ENCODE results near the gene DYNC1H1. TPM values are rescaled to one million over a fixed set of nuclear protein-coding genes. Genes with fewer than 3 reads are reported as not detected.
A peak's percentile ranks its signal among the peaks of the same experiment; 100 is the strongest.

DYNC1H1 gene
- total and polyA plus RNA-seq, 2 of the 13 experiments (the other 11 are each of a cell fraction or from before 2014, with no cell fraction given): 74.4 to 239 TPM

DNA sequence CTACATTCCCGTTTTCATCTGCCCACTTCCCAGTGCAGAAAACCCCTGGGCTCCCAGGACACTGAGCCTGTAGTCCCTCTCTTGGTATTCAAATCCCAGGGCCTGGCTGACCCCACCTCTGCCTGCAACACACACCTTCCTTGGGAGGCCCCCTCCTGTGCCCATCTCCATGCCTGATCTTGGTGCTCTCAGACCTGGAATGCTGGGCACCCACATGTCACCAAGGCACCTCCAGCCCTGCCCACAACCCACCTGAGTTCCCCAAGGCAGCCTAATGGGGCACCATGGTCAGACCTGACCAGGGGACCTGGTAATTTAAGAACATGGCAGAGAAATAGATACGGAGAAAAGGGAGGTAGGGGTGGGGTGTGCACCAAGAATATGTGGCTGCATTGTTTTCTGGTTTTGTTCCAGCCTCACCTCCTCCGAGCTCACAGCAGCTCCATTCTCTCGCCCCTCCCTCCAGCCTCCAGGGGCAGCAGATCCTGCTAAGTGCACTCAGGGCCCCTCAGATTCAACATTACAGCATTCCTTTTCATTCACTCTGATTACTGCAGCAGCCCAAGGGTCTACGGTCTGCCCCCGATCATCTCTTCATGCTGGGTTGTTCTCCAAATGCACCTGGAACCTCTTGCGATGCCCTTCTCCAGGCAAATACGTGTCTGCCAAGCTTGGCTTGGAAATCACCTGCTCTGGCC, 131.6 kb downstream of the DYNC1H1 start:
- Histone ChIP-seq H3K79me2 (ENCODE audit: insufficient read depth, low read length) (no peaks in the 10 kb centered on the region), H2AFZ (ENCODE audit: low read length) (no peak overlapping the region), H3K27me3 (ENCODE audit: control insufficient read depth in 1 of 2, insufficient read depth in 2 of 2, low read length in 2 of 2) (peaks cover 2 to 25% of the 10 kb centered on the region in 2 experiments; a peak in 3 of 5 replicates), H3K9me3 (ENCODE audit: low read length) (no peaks in the 10 kb centered on the region), H3K27ac (ENCODE audit: extremely low read length, insufficient read depth, low read length) (no peak overlapping the region), H3K4me1 (ENCODE audit: insufficient read depth, low read length) (peaks cover 37% of the 10 kb centered on the region), H3K4me3 (replicated peaks in 1 of 3; ENCODE audit: insufficient read depth in 1 of 3, low read depth in 2 of 3, low read length in 3 of 3) (peak overlapping the region in 1 of 3 experiments; percentile 20; a peak in 1 of 6 replicates), H3K9ac (ENCODE audit: insufficient read depth, low read depth, low read length) (no peak overlapping the region), H3K36me3 (replicated peaks in 1 of 2; ENCODE audit: control insufficient read depth in 1 of 2, insufficient read depth in 2 of 2, low read length in 2 of 2) (no peaks in the 10 kb centered on the region), H3K4me2 (ENCODE audit: low read depth, low read length) (peak overlapping the region; percentile 62), H4K20me1 (ENCODE audit: insufficient read depth, low read length) (no peaks in the 10 kb centered on the region)
- FAIRE-seq: no peak
- WGBS (ENCODE audit: low lambda C conversion rate): 42% methylated on average over 8 of the region's 8 CpGs
- ATAC-seq: peak; percentile 65
- ChIA-PET POLR2A (interaction anchor here (1.2 to 2.3 kb wide), 3 partner anchors 11 to 40 kb away, joined by 5 to 9 read pairs (median 6); no protein-coding TSS in a partner anchor), CTCF (ENCODE audit: low intra/inter-chr PET ratio, low total read pairs) (interaction anchor here (2.0 to 3.1 kb wide), 3 partner anchors 33 to 135 kb away, joined by 14 to 22 read pairs (median 18); no protein-coding TSS in a partner anchor)
- DNase-seq (ENCODE audit: low spot score): no peak
- intact Hi-C loops (cut with micrococcal nuclease; ENCODE audit: unreplicated experiment): loop anchor here (1.0 to 5.0 kb wide), 5 partner anchors 33 to 389 kb away; no protein-coding TSS in a partner anchor
- in situ Hi-C loops (cut with HindIII; ENCODE audit: extremely low pct_ligation_motif_present, low pct_unique_long_range_greater_than_20kb): loop anchor here (5.0 to 25.0 kb wide), 3 partner anchors 34 to 384 kb away; partner anchors contain the start of gene DYNC1H1
- TF ChIP-seq BORCS8-MEF2B (CRISPR knock-in tag; IDR thresholded peaks at IDR 0.05) (0 out of 2 replicates have a peak, but pooled peaks have one; percentile 52), TAF1 (CRISPR knock-in tag; IDR thresholded peaks at IDR 0.05) (no peak)
- no TSS peak for BruUV-seq (replicated peaks)

DNA sequence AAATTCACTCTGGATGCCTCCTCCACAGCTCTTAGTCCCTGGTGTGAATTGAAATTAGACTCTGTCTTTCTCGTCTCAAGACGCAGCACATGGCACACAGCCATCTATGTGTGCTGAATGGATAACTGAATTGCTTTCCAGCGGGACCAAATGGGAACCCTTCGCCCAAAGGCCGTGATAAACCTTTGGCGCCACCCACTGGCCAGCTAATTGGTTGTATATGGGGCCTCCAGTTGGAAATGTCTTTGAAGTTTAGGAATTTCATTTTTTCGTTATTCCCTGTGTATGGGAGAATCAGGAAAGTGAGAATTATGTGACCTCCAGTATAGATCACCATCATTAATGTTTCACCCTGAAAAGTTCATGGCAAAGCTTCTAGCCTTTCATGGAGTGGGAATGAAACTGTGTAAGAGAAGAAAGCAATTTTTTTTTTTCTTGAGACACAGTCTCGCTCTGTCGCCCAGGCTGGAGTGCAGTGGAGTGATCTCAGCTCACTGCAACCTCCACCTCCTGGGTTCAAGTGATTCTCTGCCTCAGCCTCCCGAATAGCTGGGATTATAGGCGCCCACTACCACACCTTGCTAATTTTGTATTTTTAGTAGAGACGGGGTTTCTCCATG, 132.3 kb downstream of the DYNC1H1 start:
- no peak overlapping the region for H3K27ac ChIP-seq (ENCODE audit: extremely low read length, insufficient read depth, low read length)
- H3K4me3 ChIP-seq (replicated peaks in 1 of 3; ENCODE audit: insufficient read depth in 1 of 3, low read depth in 2 of 3, low read length in 3 of 3): 0 out of 6 replicates have a peak overlapping the region, but pooled peaks of 1 of the 3 experiments have one; percentile 20
- DNase-seq (ENCODE audit: low spot score) (peak; percentile 63), FAIRE-seq (peak; percentile 85), ATAC-seq (peak; percentile 83)
- H4K20me1 ChIP-seq (ENCODE audit: insufficient read depth, low read length): no peaks in the 10 kb centered on the region
- H3K36me3 ChIP-seq (replicated peaks in 1 of 2; ENCODE audit: control insufficient read depth in 1 of 2, insufficient read depth in 2 of 2, low read length in 2 of 2): no peaks in the 10 kb centered on the region
- H2AFZ ChIP-seq (ENCODE audit: low read length): no peak overlapping the region
- peaks cover 37% of the 10 kb centered on the region for H3K4me1 ChIP-seq (ENCODE audit: insufficient read depth, low read length)
- intact Hi-C loops (cut with micrococcal nuclease; ENCODE audit: unreplicated experiment) (loop anchor here (1.0 to 5.0 kb wide), 5 partner anchors 33 to 389 kb away; no protein-coding TSS in a partner anchor), in situ Hi-C loops (cut with HindIII; ENCODE audit: extremely low pct_ligation_motif_present, low pct_unique_long_range_greater_than_20kb) (loop anchor here (5.0 to 25.0 kb wide), 3 partner anchors 34 to 384 kb away; partner anchors contain the start of gene DYNC1H1)
- H3K27me3 ChIP-seq (ENCODE audit: control insufficient read depth in 1 of 2, insufficient read depth in 2 of 2, low read length in 2 of 2): peaks cover 2 to 25% of the 10 kb centered on the region in 2 experiments; a peak in 3 of 5 replicates
- no peaks in the 10 kb centered on the region for H3K79me2 ChIP-seq (ENCODE audit: insufficient read depth, low read length)
- ChIA-PET POLR2A (interaction anchor here (1.2 to 2.3 kb wide), 3 partner anchors 12 to 41 kb away, joined by 5 to 9 read pairs (median 6); no protein-coding TSS in a partner anchor), CTCF (ENCODE audit: low intra/inter-chr PET ratio, low total read pairs) (interaction anchor here (0.7 to 3.1 kb wide), 4 partner anchors 10 to 136 kb away, joined by 3 to 22 read pairs (median 16); partner anchors contain the start of gene HSP90AA1)
- BruUV-seq (replicated peaks): no TSS peak
- no peaks in the 10 kb centered on the region for H3K9me3 ChIP-seq (ENCODE audit: low read length)
- peak overlapping the region; percentile 62 for H3K4me2 ChIP-seq (ENCODE audit: low read depth, low read length)
- H3K9ac ChIP-seq (ENCODE audit: insufficient read depth, low read depth, low read length): no peak overlapping the region
- WGBS (ENCODE audit: low lambda C conversion rate): 25% methylated on average over 12 of the region's 12 CpGs
- TF ChIP-seq ZSCAN12 (CRISPR knock-in tag; IDR thresholded peaks at IDR 0.05): no peak
- TF ChIP-seq TCF12 (IDR thresholded peaks at IDR 0.05): no peak
- no peak for TF ChIP-seq TCF12 (CRISPR knock-in tag; IDR thresholded peaks at IDR 0.05)
- TF ChIP-seq SAP130 (CRISPR knock-in tag; IDR thresholded peaks at IDR 0.05; ENCODE audit: low read depth): peak; percentile 41
- no peak for TF ChIP-seq CHD2 (IDR thresholded peaks at IDR 0.05; ENCODE audit: low read depth, low read length)
- TF ChIP-seq ZNF557 (CRISPR knock-in tag; IDR thresholded peaks at IDR 0.05): no peak
- 0 out of 2 replicates have a peak, but pooled peaks have one; percentile 43 for TF ChIP-seq HOXA5 (CRISPR knock-in tag; IDR thresholded peaks at IDR 0.05)
- no peak for TF ChIP-seq STAT5B (CRISPR knock-in tag; IDR thresholded peaks at IDR 0.05)
- no peak for TF ChIP-seq HNRNPL (IDR thresholded peaks at IDR 0.05; ENCODE audit: low read depth, low read length)
